Measurements from ENCODE around the gene OR6C70. TPM values are rescaled to one million over a fixed set of nuclear protein-coding genes. Genes with fewer than 3 reads are reported as not detected.

The OR6C70 gene
- total RNA-seq (not detected), polyA plus RNA-seq (not detected)
- long read RNA-seq, donor 1, result 0 reads
- long read RNA-seq, donor 2, result 0 reads
- long read RNA-seq, donor 3, result 0 reads
- long read RNA-seq, donor 4, result 0 reads
- long read RNA-seq, donor 5, result 0 reads

GRCh38 chr12:55470088-55470829 lies at the start of gene OR6C70:
OR6C70 (minus strand) TSS chr12:55470138; CDS start chr12:55470138, 0 bp downstream.
- H3K27me3 ChIP-seq (ENCODE audit: control insufficient read depth in 3 of 3, insufficient read depth in 3 of 3, low read length in 2 of 3), result no peaks in the 10 kb centered on the region
- DNase-seq (no peak), ATAC-seq (ENCODE audit: insufficient read depth, low FRiP score) (no peak)
- no peaks in the 10 kb centered on the region for H3K4me1 ChIP-seq (ENCODE audit: control insufficient read depth in 5 of 5, insufficient read depth in 5 of 5, low read length in 5 of 5)
- no peaks in the 10 kb centered on the region for H3K36me3 ChIP-seq (ENCODE audit: control insufficient read depth in 4 of 4, insufficient read depth in 4 of 4, low read length in 4 of 4)
- 86 to 91% methylated on average over 3 of the region's 3 CpGs for WGBS, 2 donors
- H3K27ac ChIP-seq (ENCODE audit: low read depth in 1 of 2, low read length in 1 of 2), result no peak within 1 kb of the TSS
- H3K4me3 ChIP-seq, result no peak within 1 kb of the TSS
- no peak within 1 kb of the TSS for H3K9ac ChIP-seq (ENCODE audit: insufficient read depth in 1 of 2, low read length in 2 of 2)
- H3K9me3 ChIP-seq (ENCODE audit: control insufficient read depth in 4 of 4, insufficient read depth in 3 of 4, low read length in 3 of 4), result no peaks in the 10 kb centered on the region
- no peak for TF ChIP-seq CTCF (IDR thresholded peaks at IDR 0.05; ENCODE audit: control extremely low read depth, extremely low read depth)

- no peak overlapping the region for H3K9ac ChIP-seq (ENCODE audit: insufficient read depth in 1 of 2, low read length in 2 of 2)
- H3K36me3 ChIP-seq (ENCODE audit: control insufficient read depth in 4 of 4, insufficient read depth in 4 of 4, low read length in 4 of 4), result no peaks in the 10 kb centered on the region
- peaks cover 0 to 3% (median 0%) of the 10 kb centered on the region in 4 donors for H3K9me3 ChIP-seq (ENCODE audit: control insufficient read depth in 4 of 4, insufficient read depth in 3 of 4, low read length in 3 of 4)
- no peak for TF ChIP-seq CTCF (IDR thresholded peaks at IDR 0.05; ENCODE audit: control extremely low read depth, extremely low read depth)
- H3K27me3 ChIP-seq (ENCODE audit: control insufficient read depth in 3 of 3, insufficient read depth in 3 of 3, low read length in 2 of 3), result no peaks in the 10 kb centered on the region
- H3K4me1 ChIP-seq (ENCODE audit: control insufficient read depth in 5 of 5, insufficient read depth in 5 of 5, low read length in 5 of 5), result no peaks in the 10 kb centered on the region
- H3K4me3 ChIP-seq, result no peak overlapping the region
- H3K27ac ChIP-seq (ENCODE audit: low read depth in 1 of 2, low read length in 1 of 2), result no peak overlapping the region
- ATAC-seq (ENCODE audit: insufficient read depth, low FRiP score) (no peak), DNase-seq (no peak)
Observed at GRCh38 chr12:55516391-55516790, 46.5 kb upstream of the OR6C70 start.

GRCh38 chr12:55515696-55516095 lies 45.8 kb upstream of the OR6C70 start:
- DNase-seq (no peak), ATAC-seq (ENCODE audit: insufficient read depth, low FRiP score) (no peak)
- Histone ChIP-seq H3K36me3 (ENCODE audit: control insufficient read depth in 4 of 4, insufficient read depth in 4 of 4, low read length in 4 of 4) (no peaks in the 10 kb centered on the region), H3K9me3 (ENCODE audit: control insufficient read depth in 4 of 4, insufficient read depth in 3 of 4, low read length in 3 of 4) (peaks cover 0 to 3% (median 0%) of the 10 kb centered on the region in 4 donors), H3K27me3 (ENCODE audit: control insufficient read depth in 3 of 3, insufficient read depth in 3 of 3, low read length in 2 of 3) (no peaks in the 10 kb centered on the region), H3K27ac (ENCODE audit: low read depth in 1 of 2, low read length in 1 of 2) (no peak overlapping the region), H3K4me3 (no peak overlapping the region), H3K9ac (ENCODE audit: insufficient read depth in 1 of 2, low read length in 2 of 2) (no peak overlapping the region), H3K4me1 (ENCODE audit: control insufficient read depth in 5 of 5, insufficient read depth in 5 of 5, low read length in 5 of 5) (no peaks in the 10 kb centered on the region)
- no peak for TF ChIP-seq CTCF (IDR thresholded peaks at IDR 0.05; ENCODE audit: control extremely low read depth, extremely low read depth)
- WGBS, 2 donors, result 71 to 75% methylated on average over 1 of the region's 1 CpG
